Body of pancreas (tissue), 4 donors: ENCODE results near the gene NOS3. TPM values are rescaled to one million over a fixed set of nuclear protein-coding genes. Genes with fewer than 3 reads are reported as not detected.

Experiments
- ATAC-seq: fragments of 150-250 bp; one replicate; pipeline ENCODE4 v1.9.1; 2016
- DNase-seq, 4 donors: peaks; one replicate each; pipeline ENCODE4 v3.0.0-alpha.2; 2019
- H3K27ac ChIP-seq, 4 donors: fragments of 200-600 bp; sonication (generic); 1 replicate in 3 of 4; 2 replicates in 1 of 4; pipeline versions ENCODE4 v1.5.1 to v1.6.1; 2016 to 2019; ENCODE audit warnings: mild to moderate bottlenecking in 1 of 4, mixed read lengths in 1 of 4, moderate library complexity in 1 of 4
- H3K27me3 ChIP-seq, 2 donors: fragments of 200-600 bp; sonication (generic); one replicate each; pipeline ENCODE4 v1.6.0; 2016; ENCODE audit warnings: mild to moderate bottlenecking in 1 of 2
- H3K36me3 ChIP-seq, 2 donors: fragments of 200-600 bp; sonication (generic); replicated peaks in 1 of 2; 2 replicates each; pipeline ENCODE4 v1.5.1; 2016; ENCODE audit warnings: low read depth in 2 of 2; ENCODE audit not compliant: insufficient read depth in 1 of 2
- H3K4me1 ChIP-seq: fragments of 200-600 bp; sonication (generic); one replicate; pipeline ENCODE4 v1.6.0; 2016
- H3K4me3 ChIP-seq, 2 donors: fragments of 200-600 bp; sonication (generic); 1 replicate in 1 of 2; 2 replicates in 1 of 2; pipeline ENCODE4 v1.5.1; 2016 to 2019
- H3K9me3 ChIP-seq, 3 donors: fragments of 200-600 bp; sonication (generic); 1 replicate in 2 of 3; 2 replicates in 1 of 3; pipeline ENCODE4 v1.5.1; 2016
- POLR2A ChIP-seq, 3 donors: fragments of 450-650 bp; IDR thresholded peaks; one replicate each; pipeline ENCODE4 v1.6.1; 2016; ENCODE audit warnings: antibody characterized with exemption in 3 of 3, mild to moderate bottlenecking in 2 of 3
- WGBS, 2 donors: methylation state at CpG; one replicate each; pipeline ENCODE4 v1.1.5; 2017; 5-methylcytosine and 5-hydroxymethylcytosine counted together
- intact Hi-C: fragments of 100-400 bp; cut with DNase I; formaldehyde crosslinking; loops from one replicate; pipeline ENCODE4 v1.15.1; 2023
- total RNA-seq, 2 donors: library from RNA; depleted of rRNA; stranded (reverse); fragments of >200 nt; gene quantifications; one replicate each; pipeline ENCODE4 v1.1.0, GENCODE V29; 2016
- TF ChIP-seq, protein P1 (sequence below), 7 experiments: fragments of 450-650 bp in 4 of 7; fragments of 200-600 bp in 3 of 7; sonication (generic) in 3 of 7; IDR thresholded peaks; one replicate each; pipeline ENCODE4 v1.5.1; 2016 to 2019; ENCODE audit warnings: antibody characterized with exemption in 7 of 7

Gene NOS3
- total RNA-seq, 2 donors from 2014 or later: 4.9 to 7.6 TPM

DNA sequence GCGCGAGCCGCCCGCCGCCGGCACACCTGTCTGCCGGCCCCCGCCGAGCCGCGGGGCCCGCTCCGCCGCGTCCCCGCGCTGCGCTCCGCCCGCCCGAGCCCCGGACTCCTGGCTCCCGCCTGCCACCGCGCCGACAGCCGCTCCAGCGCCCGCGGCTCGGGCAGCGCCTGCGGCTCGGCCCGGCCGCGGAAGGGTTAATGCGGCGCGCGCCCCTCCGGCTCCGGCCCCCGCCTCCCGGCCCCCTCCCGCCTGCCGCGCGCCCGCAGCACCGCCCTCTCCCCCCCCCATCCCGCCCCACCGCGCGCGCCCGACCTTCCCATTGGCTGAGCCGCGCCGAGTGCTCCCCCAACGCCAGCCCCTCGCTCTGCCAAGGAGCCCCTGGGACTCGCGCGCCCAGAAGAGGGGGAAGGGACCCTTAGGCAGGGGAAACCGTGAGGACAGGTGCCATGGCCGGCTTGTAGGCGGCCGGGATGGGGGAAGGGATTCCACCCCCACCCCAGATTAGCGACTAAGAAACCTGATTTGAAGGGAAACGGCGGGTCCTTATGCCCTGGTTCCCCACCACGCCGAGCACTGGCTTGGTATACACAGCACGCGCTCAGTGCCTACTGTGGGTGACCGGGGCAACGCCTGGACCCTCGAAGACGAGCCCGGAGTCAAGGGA lies 12.6 kb upstream of the NOS3 start, which contains the start of gene KCNH2:
TSS of gene KCNH2 (minus strand) at position 196 of the 664 bp plus-strand sequence. CDS start 408 bp downstream, outside the sequence.
- no peak within 1 kb of the TSS for H3K4me3 ChIP-seq
- H3K36me3 ChIP-seq: no peaks in the 10 kb centered on the region
- DNase-seq (peak in 1 of 4 donors; percentile 38), ATAC-seq (peak; percentile 43)
- no peak within 1 kb of the TSS for H3K27ac ChIP-seq
- no peak for TF ChIP-seq POLR2A (IDR thresholded peaks at IDR 0.05)
- TF ChIP-seq, protein P1, sequence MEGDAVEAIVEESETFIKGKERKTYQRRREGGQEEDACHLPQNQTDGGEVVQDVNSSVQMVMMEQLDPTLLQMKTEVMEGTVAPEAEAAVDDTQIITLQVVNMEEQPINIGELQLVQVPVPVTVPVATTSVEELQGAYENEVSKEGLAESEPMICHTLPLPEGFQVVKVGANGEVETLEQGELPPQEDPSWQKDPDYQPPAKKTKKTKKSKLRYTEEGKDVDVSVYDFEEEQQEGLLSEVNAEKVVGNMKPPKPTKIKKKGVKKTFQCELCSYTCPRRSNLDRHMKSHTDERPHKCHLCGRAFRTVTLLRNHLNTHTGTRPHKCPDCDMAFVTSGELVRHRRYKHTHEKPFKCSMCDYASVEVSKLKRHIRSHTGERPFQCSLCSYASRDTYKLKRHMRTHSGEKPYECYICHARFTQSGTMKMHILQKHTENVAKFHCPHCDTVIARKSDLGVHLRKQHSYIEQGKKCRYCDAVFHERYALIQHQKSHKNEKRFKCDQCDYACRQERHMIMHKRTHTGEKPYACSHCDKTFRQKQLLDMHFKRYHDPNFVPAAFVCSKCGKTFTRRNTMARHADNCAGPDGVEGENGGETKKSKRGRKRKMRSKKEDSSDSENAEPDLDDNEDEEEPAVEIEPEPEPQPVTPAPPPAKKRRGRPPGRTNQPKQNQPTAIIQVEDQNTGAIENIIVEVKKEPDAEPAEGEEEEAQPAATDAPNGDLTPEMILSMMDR (IDR thresholded peaks at IDR 0.05): no peak
- peaks cover 33% of the 10 kb centered on the region for H3K4me1 ChIP-seq
- intact Hi-C loops: no loop called here
- H3K9me3 ChIP-seq: no peaks in the 10 kb centered on the region
- WGBS, 2 donors: 1 to 5% methylated on average over 12 to 71 of the region's 81 CpGs
- H3K27me3 ChIP-seq: peaks cover 0 to 25% of the 10 kb centered on the region in 2 donors

GRCh38 chr7:150979713-150980390 lies 11.0 kb upstream of the NOS3 start:
- Histone ChIP-seq H3K27ac (no peak overlapping the region), H3K4me1 (peaks cover 25% of the 10 kb centered on the region), H3K36me3 (no peaks in the 10 kb centered on the region), H3K4me3 (no peak overlapping the region), H3K27me3 (peaks cover 0 to 25% of the 10 kb centered on the region in 2 donors), H3K9me3 (no peaks in the 10 kb centered on the region)
- TF ChIP-seq, protein P1 (IDR thresholded peaks at IDR 0.05): no peak
- no peak for TF ChIP-seq POLR2A (IDR thresholded peaks at IDR 0.05)
- no peak for DNase-seq
- ATAC-seq: no peak
- 14 to 29% methylated on average over 4 to 7 of the region's 7 CpGs for WGBS, 2 donors
- intact Hi-C loops: no loop called here

GRCh38 chr7:150980663-150981062 lies 10.2 kb upstream of the NOS3 start:
- 46 to 62% methylated on average over 2 of the region's 2 CpGs for WGBS, 2 donors
- peaks cover 18% of the 10 kb centered on the region for H3K4me1 ChIP-seq
- no peaks in the 10 kb centered on the region for H3K9me3 ChIP-seq
- ATAC-seq: no peak
- no peak for DNase-seq
- intact Hi-C loops: no loop called here
- H3K27ac ChIP-seq: no peak overlapping the region
- TF ChIP-seq, protein P1 (IDR thresholded peaks at IDR 0.05): no peak
- TF ChIP-seq POLR2A (IDR thresholded peaks at IDR 0.05): no peak
- no peaks in the 10 kb centered on the region for H3K36me3 ChIP-seq
- H3K4me3 ChIP-seq: no peak overlapping the region
- peaks cover 0 to 25% of the 10 kb centered on the region in 2 donors for H3K27me3 ChIP-seq

DNA sequence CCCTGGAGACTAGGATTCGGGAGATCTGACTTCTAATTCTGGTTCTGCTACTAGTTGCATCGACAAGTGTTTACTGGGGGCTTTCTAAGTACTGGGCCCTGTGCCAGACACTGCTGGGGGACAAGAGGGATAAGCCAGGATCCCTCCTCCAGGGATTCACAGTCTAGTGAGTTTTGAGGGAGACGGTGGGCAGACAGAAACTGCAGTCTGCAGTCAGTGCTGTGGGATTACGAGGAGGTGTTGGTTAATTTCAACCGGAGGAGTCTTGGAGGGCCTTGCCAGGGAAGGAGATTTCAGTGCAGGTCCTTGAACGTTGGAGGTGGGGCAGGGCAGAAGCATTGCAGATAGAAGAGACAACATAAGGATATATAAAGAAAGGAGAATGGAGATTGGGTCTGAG lies 9.2 kb upstream of the NOS3 start:
- no peak overlapping the region for H3K27ac ChIP-seq
- 46 to 59% methylated on average over 6 of the region's 6 CpGs for WGBS, 2 donors
- H3K4me3 ChIP-seq: no peak overlapping the region
- peaks cover 18% of the 10 kb centered on the region for H3K4me1 ChIP-seq
- H3K27me3 ChIP-seq: peaks cover 0 to 18% of the 10 kb centered on the region in 2 donors
- no peak for TF ChIP-seq POLR2A (IDR thresholded peaks at IDR 0.05)
- TF ChIP-seq, protein P1 (IDR thresholded peaks at IDR 0.05): no peak
- intact Hi-C loops: no loop called here
- no peaks in the 10 kb centered on the region for H3K9me3 ChIP-seq
- no peak for DNase-seq
- no peaks in the 10 kb centered on the region for H3K36me3 ChIP-seq
- no peak for ATAC-seq
